H1 (cell line): ENCODE measurements around the gene CLPSL2. TPM values are rescaled to one million over a fixed set of nuclear protein-coding genes. Genes with fewer than 3 reads are reported as not detected.

Source experiments
- NANOG ChIP-seq: IDR thresholded peaks from 2 replicates; pipeline ENCODE4 v1.6.1; 2011; ENCODE audit warnings: low read length, low read depth, mild to moderate bottlenecking, inconsistent platforms; ENCODE audit not compliant: insufficient read depth, poor library complexity, severe bottlenecking
- NRF1 ChIP-seq: IDR thresholded peaks from 2 replicates; pipeline ENCODE4 v1.6.1; 2011; ENCODE audit warnings: mild to moderate bottlenecking, low read depth, low read length, improper control_type of control experiment
- SP2 ChIP-seq: IDR thresholded peaks from 2 replicates; pipeline ENCODE4 v1.6.1; 2012; ENCODE audit warnings: mild to moderate bottlenecking, low read length, inconsistent platforms
- SRF ChIP-seq: IDR thresholded peaks from 2 replicates; pipeline ENCODE4 v1.6.1; 2011; ENCODE audit warnings: mild to moderate bottlenecking, low read depth, low read length, moderate library complexity
- polyA plus RNA-seq, 7 experiments: library from polyadenylated mRNA; depleted of rRNA in 3 of 7; stranded (reverse) in 5 of 7; unstranded in 2 of 7; fragments of >200 nt in 5 of 7; fragments of 200-250 nt in 2 of 7; gene quantifications; 1 replicate in 5 of 7; 2 replicates in 1 of 7; 4 replicates in 1 of 7; pipeline versions ENCODE4 v1.2.1 to v1.2.3, GENCODE V29; 2011 to 2013; ENCODE audit warnings: missing spikeins in 2 of 7, mixed read lengths in 2 of 7
- total RNA-seq: library from RNA; stranded (reverse); fragmentation: NEBNext Ultra II Directional; extraction: Animal tissue kit (Norgen Biotek cat#: 25700); gene quantifications from 2 replicates; pipeline ENCODE4 v1.2.1, GENCODE V29; 2021
- TF ChIP-seq, protein P1 (sequence below): fragments of 300-600 bp; sonication (generic); IDR thresholded peaks from 2 replicates; pipeline ENCODE4 v1.7.1; 2012; ENCODE audit warnings: low read length, moderate library complexity, mild to moderate bottlenecking, inconsistent platforms; ENCODE audit not compliant: insufficient replicate concordance

The CLPSL2 gene
- total and polyA plus RNA-seq, 2 of the 8 experiments (the other 6 are each of a cell fraction or from before 2014, with no cell fraction given) = 1.4 to 3.4 TPM

DNA sequence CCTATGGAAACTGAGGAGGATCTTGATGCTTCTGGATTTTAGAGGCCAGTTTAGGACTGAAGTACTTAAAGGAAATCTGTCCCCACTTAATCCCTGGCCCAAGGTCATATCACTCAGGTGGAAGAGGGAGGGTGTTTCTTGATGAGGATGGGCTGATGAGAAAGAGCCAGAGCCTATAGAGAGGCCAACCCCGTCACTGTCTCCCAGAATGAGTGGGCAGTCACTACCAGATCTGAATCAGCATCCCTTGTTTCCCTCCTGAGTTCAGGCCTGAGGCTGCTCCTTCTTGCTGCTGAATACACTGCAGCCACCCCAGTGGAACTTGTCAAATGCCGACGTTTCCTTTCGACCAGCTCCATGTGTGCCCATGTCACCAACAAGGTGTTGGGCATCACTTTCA is 24.8 kb upstream of the CLPSL2 start (continued):
- TF ChIP-seq, protein P1, sequence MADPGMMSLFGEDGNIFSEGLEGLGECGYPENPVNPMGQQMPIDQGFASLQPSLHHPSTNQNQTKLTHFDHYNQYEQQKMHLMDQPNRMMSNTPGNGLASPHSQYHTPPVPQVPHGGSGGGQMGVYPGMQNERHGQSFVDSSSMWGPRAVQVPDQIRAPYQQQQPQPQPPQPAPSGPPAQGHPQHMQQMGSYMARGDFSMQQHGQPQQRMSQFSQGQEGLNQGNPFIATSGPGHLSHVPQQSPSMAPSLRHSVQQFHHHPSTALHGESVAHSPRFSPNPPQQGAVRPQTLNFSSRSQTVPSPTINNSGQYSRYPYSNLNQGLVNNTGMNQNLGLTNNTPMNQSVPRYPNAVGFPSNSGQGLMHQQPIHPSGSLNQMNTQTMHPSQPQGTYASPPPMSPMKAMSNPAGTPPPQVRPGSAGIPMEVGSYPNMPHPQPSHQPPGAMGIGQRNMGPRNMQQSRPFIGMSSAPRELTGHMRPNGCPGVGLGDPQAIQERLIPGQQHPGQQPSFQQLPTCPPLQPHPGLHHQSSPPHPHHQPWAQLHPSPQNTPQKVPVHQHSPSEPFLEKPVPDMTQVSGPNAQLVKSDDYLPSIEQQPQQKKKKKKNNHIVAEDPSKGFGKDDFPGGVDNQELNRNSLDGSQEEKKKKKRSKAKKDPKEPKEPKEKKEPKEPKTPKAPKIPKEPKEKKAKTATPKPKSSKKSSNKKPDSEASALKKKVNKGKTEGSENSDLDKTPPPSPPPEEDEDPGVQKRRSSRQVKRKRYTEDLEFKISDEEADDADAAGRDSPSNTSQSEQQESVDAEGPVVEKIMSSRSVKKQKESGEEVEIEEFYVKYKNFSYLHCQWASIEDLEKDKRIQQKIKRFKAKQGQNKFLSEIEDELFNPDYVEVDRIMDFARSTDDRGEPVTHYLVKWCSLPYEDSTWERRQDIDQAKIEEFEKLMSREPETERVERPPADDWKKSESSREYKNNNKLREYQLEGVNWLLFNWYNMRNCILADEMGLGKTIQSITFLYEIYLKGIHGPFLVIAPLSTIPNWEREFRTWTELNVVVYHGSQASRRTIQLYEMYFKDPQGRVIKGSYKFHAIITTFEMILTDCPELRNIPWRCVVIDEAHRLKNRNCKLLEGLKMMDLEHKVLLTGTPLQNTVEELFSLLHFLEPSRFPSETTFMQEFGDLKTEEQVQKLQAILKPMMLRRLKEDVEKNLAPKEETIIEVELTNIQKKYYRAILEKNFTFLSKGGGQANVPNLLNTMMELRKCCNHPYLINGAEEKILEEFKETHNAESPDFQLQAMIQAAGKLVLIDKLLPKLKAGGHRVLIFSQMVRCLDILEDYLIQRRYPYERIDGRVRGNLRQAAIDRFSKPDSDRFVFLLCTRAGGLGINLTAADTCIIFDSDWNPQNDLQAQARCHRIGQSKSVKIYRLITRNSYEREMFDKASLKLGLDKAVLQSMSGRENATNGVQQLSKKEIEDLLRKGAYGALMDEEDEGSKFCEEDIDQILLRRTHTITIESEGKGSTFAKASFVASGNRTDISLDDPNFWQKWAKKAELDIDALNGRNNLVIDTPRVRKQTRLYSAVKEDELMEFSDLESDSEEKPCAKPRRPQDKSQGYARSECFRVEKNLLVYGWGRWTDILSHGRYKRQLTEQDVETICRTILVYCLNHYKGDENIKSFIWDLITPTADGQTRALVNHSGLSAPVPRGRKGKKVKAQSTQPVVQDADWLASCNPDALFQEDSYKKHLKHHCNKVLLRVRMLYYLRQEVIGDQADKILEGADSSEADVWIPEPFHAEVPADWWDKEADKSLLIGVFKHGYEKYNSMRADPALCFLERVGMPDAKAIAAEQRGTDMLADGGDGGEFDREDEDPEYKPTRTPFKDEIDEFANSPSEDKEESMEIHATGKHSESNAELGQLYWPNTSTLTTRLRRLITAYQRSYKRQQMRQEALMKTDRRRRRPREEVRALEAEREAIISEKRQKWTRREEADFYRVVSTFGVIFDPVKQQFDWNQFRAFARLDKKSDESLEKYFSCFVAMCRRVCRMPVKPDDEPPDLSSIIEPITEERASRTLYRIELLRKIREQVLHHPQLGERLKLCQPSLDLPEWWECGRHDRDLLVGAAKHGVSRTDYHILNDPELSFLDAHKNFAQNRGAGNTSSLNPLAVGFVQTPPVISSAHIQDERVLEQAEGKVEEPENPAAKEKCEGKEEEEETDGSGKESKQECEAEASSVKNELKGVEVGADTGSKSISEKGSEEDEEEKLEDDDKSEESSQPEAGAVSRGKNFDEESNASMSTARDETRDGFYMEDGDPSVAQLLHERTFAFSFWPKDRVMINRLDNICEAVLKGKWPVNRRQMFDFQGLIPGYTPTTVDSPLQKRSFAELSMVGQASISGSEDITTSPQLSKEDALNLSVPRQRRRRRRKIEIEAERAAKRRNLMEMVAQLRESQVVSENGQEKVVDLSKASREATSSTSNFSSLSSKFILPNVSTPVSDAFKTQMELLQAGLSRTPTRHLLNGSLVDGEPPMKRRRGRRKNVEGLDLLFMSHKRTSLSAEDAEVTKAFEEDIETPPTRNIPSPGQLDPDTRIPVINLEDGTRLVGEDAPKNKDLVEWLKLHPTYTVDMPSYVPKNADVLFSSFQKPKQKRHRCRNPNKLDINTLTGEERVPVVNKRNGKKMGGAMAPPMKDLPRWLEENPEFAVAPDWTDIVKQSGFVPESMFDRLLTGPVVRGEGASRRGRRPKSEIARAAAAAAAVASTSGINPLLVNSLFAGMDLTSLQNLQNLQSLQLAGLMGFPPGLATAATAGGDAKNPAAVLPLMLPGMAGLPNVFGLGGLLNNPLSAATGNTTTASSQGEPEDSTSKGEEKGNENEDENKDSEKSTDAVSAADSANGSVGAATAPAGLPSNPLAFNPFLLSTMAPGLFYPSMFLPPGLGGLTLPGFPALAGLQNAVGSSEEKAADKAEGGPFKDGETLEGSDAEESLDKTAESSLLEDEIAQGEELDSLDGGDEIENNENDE = no peak
- TF ChIP-seq SP2 (no peak), SRF (no peak), NRF1 (no peak), NANOG (no peak)
